ENCODE measurements around the gene MEX3A. TPM values are rescaled to one million over a fixed set of nuclear protein-coding genes. Genes with fewer than 3 reads are reported as not detected.

The MEX3A gene
- total and polyA plus RNA-seq, 2 of the 8 experiments (the other 6 are each of a cell fraction or from before 2014, with no cell fraction given) = 34.1 to 52.4 TPM

DNA sequence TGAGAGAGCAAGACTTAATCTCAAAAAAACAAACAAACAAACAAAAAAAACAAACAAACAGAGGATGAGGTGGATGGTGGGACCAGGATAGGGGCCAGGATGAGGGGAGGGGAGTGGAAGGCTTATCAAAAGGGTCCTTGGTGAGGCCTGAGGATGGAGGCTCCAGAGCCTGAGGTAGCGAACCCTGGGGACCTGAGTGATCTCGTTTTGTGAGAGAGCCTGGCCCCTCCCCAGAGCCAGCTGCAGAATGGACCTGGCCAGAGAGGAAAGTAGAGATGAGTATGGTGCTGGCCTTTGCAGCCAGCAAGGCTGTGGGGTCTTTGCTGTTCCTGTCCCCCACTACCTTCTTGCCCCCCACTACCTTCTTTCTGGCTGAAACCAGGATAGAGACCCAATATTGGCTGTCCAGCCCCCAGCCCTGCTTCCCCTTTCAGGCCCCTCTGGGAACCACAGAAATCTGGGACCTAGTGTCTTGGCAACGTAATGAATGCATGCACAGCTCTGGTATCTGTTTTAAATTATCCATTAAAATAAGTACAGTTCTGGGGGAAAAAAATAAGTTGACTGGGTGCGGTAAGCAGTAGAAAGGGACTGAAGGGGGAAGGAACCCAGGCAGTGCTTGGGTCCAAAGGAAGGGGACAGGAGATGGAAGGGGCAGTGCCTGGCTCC is 31.2 kb upstream of the MEX3A start:
- Histone ChIP-seq H2AK5ac (ENCODE audit: low read depth, low read length) (no peak overlapping the region), H3K36me3 (ENCODE audit: control insufficient read depth in 2 of 4, insufficient read depth in 4 of 4, low read length in 3 of 4) (no peaks in the 10 kb centered on the region), H3K18ac (ENCODE audit: extremely low read depth, low read length) (peak overlapping the region; percentile 71), H4K5ac (ENCODE audit: insufficient read length, low read depth, low read length) (no peak overlapping the region), H2BK15ac (ENCODE audit: low read length) (0 out of 2 replicates have a peak overlapping the region, but pooled peaks have one; percentile 72), H3K4me2 (ENCODE audit: insufficient read depth in 1 of 2, low read depth in 2 of 2, low read length in 2 of 2) (peak overlapping the region; percentile 91 to 99; a peak in 2 of 4 replicates), H3K79me2 (ENCODE audit: control insufficient read depth in 1 of 2, insufficient read depth in 2 of 2, low read length in 2 of 2) (peaks cover 0 to 3% of the 10 kb centered on the region in 2 experiments; a peak in 1 of 4 replicates), H3K79me1 (ENCODE audit: low read depth, low read length) (no peaks in the 10 kb centered on the region; the same call in 1 of the 2 replicates), H3K23me2 (ENCODE audit: low read depth, low read length) (peaks cover 13% of the 10 kb centered on the region), H3K4me3 (ENCODE audit: extremely low read depth in 1 of 4, insufficient read depth in 2 of 4, low read depth in 3 of 4, low read length in 4 of 4) (peak overlapping the region in 1 of 4 experiments; percentile 83; a peak in 2 of 8 replicates), H4K91ac (replicated peaks; ENCODE audit: insufficient read length, low read length) (peak overlapping the region; percentile 35), H3K14ac (ENCODE audit: insufficient read length) (no peak overlapping the region), H3K4me1 (replicated peaks in 1 of 4; ENCODE audit: control insufficient read depth in 3 of 4, insufficient read depth in 4 of 4, low read length in 3 of 4) (peaks cover 0 to 14% (median 14%) of the 10 kb centered on the region in 4 experiments; a peak in 6 of 7 replicates), H2BK12ac (ENCODE audit: low read depth, low read length) (no peak overlapping the region), H3K27me3 (replicated peaks in 1 of 4; ENCODE audit: control insufficient read depth in 3 of 4, extremely low read depth in 1 of 4, insufficient read depth in 3 of 4, low read length in 3 of 4) (peaks cover 0 to 2% (median 0%) of the 10 kb centered on the region in 4 experiments; a peak in 1 of 7 replicates), H2BK5ac (ENCODE audit: low read depth, low read length) (0 out of 2 replicates have a peak overlapping the region, but pooled peaks have one; percentile 98), H3K23ac (ENCODE audit: insufficient read length) (no peak overlapping the region), H3K56ac (replicated peaks; ENCODE audit: insufficient read length, low read depth, low read length) (no peak overlapping the region), H2AFZ (ENCODE audit: low read length) (no peak overlapping the region), H3K9ac (replicated peaks in 1 of 4; ENCODE audit: extremely low read depth in 1 of 4, low read depth in 3 of 4, low read length in 3 of 4) (no peak overlapping the region; a peak in 2 of 7 replicates), H4K8ac (ENCODE audit: extremely low read depth, insufficient read depth, low read length) (no peak overlapping the region), H2BK120ac (replicated peaks; ENCODE audit: low read depth, low read length) (no peak overlapping the region), H3K9me3 (ENCODE audit: insufficient read depth in 2 of 2, low read depth in 1 of 2, low read length in 1 of 2) (no peaks in the 10 kb centered on the region), H3K4ac (replicated peaks; ENCODE audit: insufficient read length, low read depth, low read length) (no peak overlapping the region), H4K20me1 (replicated peaks in 1 of 2; ENCODE audit: control insufficient read depth in 1 of 2, insufficient read depth in 2 of 2, low read length in 2 of 2) (peaks cover 7 to 8% of the 10 kb centered on the region in 2 experiments), H3K27ac (ENCODE audit: low read depth, low read length) (no peak overlapping the region), H2BK20ac (ENCODE audit: low read length) (0 out of 2 replicates have a peak overlapping the region, but pooled peaks have one; percentile 48)
- no peak for FAIRE-seq
- POLR2A ChIA-PET (ENCODE audit: partially characterized antibody) = interaction anchor here (0.6 to 28.0 kb wide), 5 partner anchors 14 to 70 kb away, joined by 3 to 763 read pairs (median 3); partner anchors contain the start of genes MEX3A and SEMA4A
- CTCF ChIA-PET (ENCODE audit: partially characterized antibody) = interaction anchor here (0.6 to 42.4 kb wide), 5 partner anchors 13 to 87 kb away, joined by 3 to 1994 read pairs (median 5); partner anchors contain the start of gene MEX3A
- 73% methylated on average over 4 of the region's 4 CpGs; no CpG with 5 or more reads in 1 of the 2 experiments for WGBS, 2 experiments (ENCODE audit: extremely low coverage in 1 of 2, insufficient coverage in 1 of 2, insufficient read length in 1 of 2, insufficient replicate concordance in 2 of 2, low coverage in 1 of 2, low lambda C conversion rate in 2 of 2, missing lambda C conversion rate in 1 of 2)
- no peak for DNase-seq (ENCODE audit: low read depth in 1 of 2, low spot score in 2 of 2)
- no peak for TF ChIP-seq SUZ12 (IDR thresholded peaks at IDR 0.05; ENCODE audit: low read length)
- TF ChIP-seq HDAC6 (IDR thresholded peaks at IDR 0.05; ENCODE audit: low read depth, low read length) = no peak
- TF ChIP-seq POU5F1 (IDR thresholded peaks at IDR 0.05; ENCODE audit: low read depth, low read length) = no peak
- no peak for TF ChIP-seq SP1 (IDR thresholded peaks at IDR 0.05; ENCODE audit: low read depth, low read length)
- no peak for TF ChIP-seq ASH2L (IDR thresholded peaks at IDR 0.05; ENCODE audit: low read length)
- TF ChIP-seq YY1 (IDR thresholded peaks at IDR 0.05; ENCODE audit: low read depth, low read length) = no peak
- TF ChIP-seq SIN3A (conservative IDR thresholded peaks at IDR 0.05 in 1 of 2, IDR thresholded peaks at IDR 0.05 in 1 of 2; ENCODE audit: low read depth in 1 of 2, low read length in 2 of 2) = no peak
- TF ChIP-seq EZH2 (IDR thresholded peaks at IDR 0.05; ENCODE audit: low read depth, low read length, severe bottlenecking) = no peak
- TF ChIP-seq GTF2F1 (IDR thresholded peaks at IDR 0.05; ENCODE audit: borderline replicate concordance, low read depth, low read length) = no peak
- no peak for TF ChIP-seq ZNF274 (IDR thresholded peaks at IDR 0.05; ENCODE audit: borderline replicate concordance, extremely low read depth, low read length)
- TF ChIP-seq SIRT6 (IDR thresholded peaks at IDR 0.05; ENCODE audit: low read length) = no peak
- no peak for TF ChIP-seq CREB1 (IDR thresholded peaks at IDR 0.05)

Data from H1 (cell line).